ENCODE results near the gene FILIP1L. TPM values are rescaled to one million over a fixed set of nuclear protein-coding genes. Genes with fewer than 3 reads are reported as not detected.

The FILIP1L gene
- total and polyA plus RNA-seq, 2 donors from 2014 or later, result 5.5 to 25.5 TPM

DNA sequence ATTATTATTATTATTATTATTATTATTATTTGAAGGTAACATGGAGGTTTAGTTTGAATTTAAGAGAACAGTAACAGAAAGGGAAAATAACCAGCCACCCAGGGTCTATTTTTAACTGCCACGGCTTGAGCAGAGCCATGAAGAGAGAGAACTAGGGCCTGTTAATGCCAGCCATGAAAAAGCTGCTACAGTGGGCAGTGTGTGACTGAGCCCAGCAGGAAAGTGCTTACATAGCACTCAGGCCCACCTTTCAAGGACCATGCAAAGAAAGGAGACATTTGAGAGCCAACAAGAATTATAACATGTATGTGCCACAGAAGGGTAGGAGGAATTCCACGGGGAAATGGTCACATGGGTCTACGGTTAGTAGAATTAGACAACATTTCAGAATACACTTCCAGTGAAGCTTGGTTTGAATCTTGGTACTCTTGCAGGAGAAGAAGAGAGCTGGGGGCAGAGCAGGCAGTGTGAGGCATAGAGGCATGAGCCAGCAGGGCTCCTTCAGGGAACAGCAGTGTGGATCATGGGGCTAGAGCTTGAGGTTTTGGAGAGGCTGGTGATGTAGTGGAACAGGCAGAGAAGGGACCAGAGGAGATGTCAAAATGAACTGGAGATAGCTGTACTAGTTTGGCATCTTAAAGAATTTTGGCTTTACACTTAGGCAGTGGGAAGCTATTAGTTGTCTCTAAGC lies 155.9 kb downstream of the FILIP1L start:
- Histone ChIP-seq H3K4me1 (ENCODE audit: control insufficient read depth in 2 of 3, insufficient read depth in 2 of 3, low read depth in 1 of 3, low read length in 3 of 3) (peaks cover 0 to 5% (median 3%) of the 10 kb centered on the region in 3 donors), H3K27me3 (ENCODE audit: control insufficient read depth, insufficient read depth, low read length) (no peaks in the 10 kb centered on the region), H3K27ac (ENCODE audit: low read depth in 2 of 2, low read length in 2 of 2) (no peak overlapping the region), H3K9me3 (ENCODE audit: control insufficient read depth in 2 of 3, insufficient read depth in 1 of 3, low read length in 3 of 3) (no peaks in the 10 kb centered on the region), H3K36me3 (ENCODE audit: control insufficient read depth in 2 of 3, insufficient read depth in 3 of 3, low read length in 3 of 3) (no peaks in the 10 kb centered on the region), H3K4me3 (ENCODE audit: low read length in 3 of 3) (no peak overlapping the region), H3K9ac (ENCODE audit: low read length in 3 of 3) (no peak overlapping the region)
- FAIRE-seq (no peak), DNase-seq (no peak)
- intact Hi-C loops (cut with DNase I), result no loop called here
- TF ChIP-seq, protein P1, sequence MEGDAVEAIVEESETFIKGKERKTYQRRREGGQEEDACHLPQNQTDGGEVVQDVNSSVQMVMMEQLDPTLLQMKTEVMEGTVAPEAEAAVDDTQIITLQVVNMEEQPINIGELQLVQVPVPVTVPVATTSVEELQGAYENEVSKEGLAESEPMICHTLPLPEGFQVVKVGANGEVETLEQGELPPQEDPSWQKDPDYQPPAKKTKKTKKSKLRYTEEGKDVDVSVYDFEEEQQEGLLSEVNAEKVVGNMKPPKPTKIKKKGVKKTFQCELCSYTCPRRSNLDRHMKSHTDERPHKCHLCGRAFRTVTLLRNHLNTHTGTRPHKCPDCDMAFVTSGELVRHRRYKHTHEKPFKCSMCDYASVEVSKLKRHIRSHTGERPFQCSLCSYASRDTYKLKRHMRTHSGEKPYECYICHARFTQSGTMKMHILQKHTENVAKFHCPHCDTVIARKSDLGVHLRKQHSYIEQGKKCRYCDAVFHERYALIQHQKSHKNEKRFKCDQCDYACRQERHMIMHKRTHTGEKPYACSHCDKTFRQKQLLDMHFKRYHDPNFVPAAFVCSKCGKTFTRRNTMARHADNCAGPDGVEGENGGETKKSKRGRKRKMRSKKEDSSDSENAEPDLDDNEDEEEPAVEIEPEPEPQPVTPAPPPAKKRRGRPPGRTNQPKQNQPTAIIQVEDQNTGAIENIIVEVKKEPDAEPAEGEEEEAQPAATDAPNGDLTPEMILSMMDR (IDR thresholded peaks at IDR 0.05; ENCODE audit: borderline replicate concordance, extremely low read depth, insufficient read depth), result no peak

DNA sequence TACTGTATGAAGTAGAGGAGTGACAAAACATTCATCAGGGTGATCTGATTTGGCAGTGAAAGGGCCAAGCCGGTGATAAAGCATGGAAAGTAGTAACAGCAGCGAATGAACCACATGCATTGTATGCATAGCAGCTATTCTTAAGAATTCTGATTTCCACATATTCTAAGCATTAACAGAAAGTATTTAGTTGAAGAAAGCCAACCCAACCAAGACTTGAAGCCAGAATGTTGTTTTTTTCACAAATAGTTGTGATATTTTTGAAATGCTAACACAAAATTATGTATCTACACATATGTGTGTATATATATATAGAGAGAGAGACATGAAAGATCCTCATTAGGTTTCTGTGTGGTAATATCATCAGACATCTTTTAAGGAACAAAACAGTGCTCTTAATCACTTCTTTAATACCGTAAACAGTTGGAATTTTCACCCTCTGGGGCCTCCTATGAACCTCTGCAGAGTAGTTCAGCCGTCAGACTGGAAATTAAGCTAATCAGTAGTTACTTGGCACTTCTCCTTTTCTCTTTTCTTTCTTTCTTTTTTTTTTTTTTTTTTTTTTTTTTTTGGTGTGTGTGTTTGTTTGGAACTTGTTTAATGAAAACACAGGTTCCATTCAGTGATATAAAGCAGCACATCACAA lies 157.0 kb downstream of the FILIP1L start:
- DNase-seq (peak in 1 of 5 donors; percentile 71), FAIRE-seq (no peak)
- Histone ChIP-seq H3K27ac (ENCODE audit: low read depth in 2 of 2, low read length in 2 of 2) (no peak overlapping the region), H3K9ac (ENCODE audit: low read length in 3 of 3) (no peak overlapping the region), H3K4me1 (ENCODE audit: control insufficient read depth in 2 of 3, insufficient read depth in 2 of 3, low read depth in 1 of 3, low read length in 3 of 3) (peaks cover 0 to 5% (median 3%) of the 10 kb centered on the region in 3 donors), H3K36me3 (ENCODE audit: control insufficient read depth in 2 of 3, insufficient read depth in 3 of 3, low read length in 3 of 3) (no peaks in the 10 kb centered on the region), H3K4me3 (ENCODE audit: low read length in 3 of 3) (no peak overlapping the region), H3K27me3 (ENCODE audit: control insufficient read depth, insufficient read depth, low read length) (no peaks in the 10 kb centered on the region), H3K9me3 (ENCODE audit: control insufficient read depth in 2 of 3, insufficient read depth in 1 of 3, low read length in 3 of 3) (no peaks in the 10 kb centered on the region)
- TF ChIP-seq, protein P1 (IDR thresholded peaks at IDR 0.05; ENCODE audit: borderline replicate concordance, extremely low read depth, insufficient read depth), result no peak
- intact Hi-C loops (cut with DNase I), result no loop called here

DNA sequence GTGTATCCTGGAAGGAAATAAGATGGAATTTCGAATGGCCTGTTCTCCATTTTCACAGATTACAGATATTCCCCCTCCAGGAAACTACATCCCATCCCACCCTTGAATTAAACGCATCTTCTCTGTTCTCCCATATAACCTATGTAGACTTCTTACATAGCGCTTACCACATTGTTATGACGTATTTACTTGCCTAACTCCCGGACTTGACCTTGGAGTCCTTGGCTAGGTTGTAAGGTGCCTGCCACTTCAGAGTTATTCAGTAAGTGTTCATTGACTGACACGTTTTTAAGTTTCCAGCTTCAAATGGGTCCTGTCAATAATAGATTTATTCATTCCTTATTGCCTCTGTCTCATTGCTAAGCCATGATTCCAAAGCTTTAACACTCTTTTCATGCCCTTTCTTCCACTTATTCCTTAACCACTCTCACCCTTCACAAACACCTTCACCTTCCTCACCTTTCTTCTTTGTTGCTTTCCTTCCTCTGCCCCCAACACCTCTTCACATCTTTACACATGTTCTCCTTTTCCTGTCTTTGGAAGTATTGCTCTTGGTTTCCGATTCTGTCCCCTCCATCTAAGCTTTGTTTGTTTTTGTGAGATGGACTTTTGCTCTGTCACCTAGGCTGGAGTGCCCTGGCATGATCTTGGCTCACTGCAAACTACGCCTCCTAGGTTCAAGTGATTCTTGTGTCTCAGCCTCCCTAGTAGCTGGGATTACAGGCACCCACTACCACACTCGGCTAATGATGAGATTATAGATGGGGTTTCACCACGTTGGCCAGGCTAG lies 158.3 kb downstream of the FILIP1L start:
- no peak overlapping the region for H3K27ac ChIP-seq (ENCODE audit: low read depth in 2 of 2, low read length in 2 of 2)
- DNase-seq, result no peak
- intact Hi-C loops (cut with DNase I), result no loop called here
- no peaks in the 10 kb centered on the region for H3K36me3 ChIP-seq (ENCODE audit: control insufficient read depth in 2 of 3, insufficient read depth in 3 of 3, low read length in 3 of 3)
- peaks cover 0 to 5% (median 3%) of the 10 kb centered on the region in 3 donors for H3K4me1 ChIP-seq (ENCODE audit: control insufficient read depth in 2 of 3, insufficient read depth in 2 of 3, low read depth in 1 of 3, low read length in 3 of 3)
- H3K4me3 ChIP-seq (ENCODE audit: low read length in 3 of 3), result no peak overlapping the region
- TF ChIP-seq, protein P1 (IDR thresholded peaks at IDR 0.05; ENCODE audit: borderline replicate concordance, extremely low read depth, insufficient read depth), result no peak
- no peaks in the 10 kb centered on the region for H3K9me3 ChIP-seq (ENCODE audit: control insufficient read depth in 2 of 3, insufficient read depth in 1 of 3, low read length in 3 of 3)
- no peak for FAIRE-seq
- no peaks in the 10 kb centered on the region for H3K27me3 ChIP-seq (ENCODE audit: control insufficient read depth, insufficient read depth, low read length)
- no peak overlapping the region for H3K9ac ChIP-seq (ENCODE audit: low read length in 3 of 3)
